ENCODE data around the gene LHPP. TPM values are rescaled to one million over a fixed set of nuclear protein-coding genes. Genes with fewer than 3 reads are reported as not detected.

LHPP gene
- total RNA-seq, 2 experiments from 2014 or later: 17.7 TPM

DNA sequence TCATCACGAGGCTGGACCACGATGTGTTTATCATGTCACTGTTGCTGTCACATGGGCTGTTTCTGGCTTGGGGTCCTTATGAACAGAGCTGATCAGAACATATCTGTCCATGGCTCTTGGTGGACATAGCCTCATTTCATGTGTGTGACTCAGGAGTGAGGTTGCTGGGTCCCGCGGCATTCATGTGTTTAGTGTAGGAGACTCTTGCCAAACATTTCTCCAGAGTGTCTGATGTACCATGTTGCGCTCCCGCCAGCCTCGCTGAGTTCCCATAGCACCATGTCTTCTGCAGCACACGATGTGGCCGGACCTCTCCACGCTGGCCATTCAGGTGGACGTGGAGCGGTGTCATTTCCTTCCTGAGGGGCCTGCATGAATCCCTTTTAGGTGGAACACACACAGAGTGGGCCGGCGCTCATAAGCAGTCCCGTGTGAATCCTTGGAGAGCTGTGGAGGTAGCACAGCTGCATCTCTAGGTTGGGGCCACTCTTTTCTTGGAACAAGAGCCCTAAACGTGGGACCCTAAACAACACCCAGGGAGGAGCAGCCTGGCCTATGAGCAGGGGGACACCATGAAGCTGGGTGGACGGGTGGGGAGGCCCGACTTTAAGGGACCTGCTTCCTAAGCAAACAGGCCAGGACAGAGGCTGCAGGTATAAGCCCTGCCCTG lies 134.6 kb downstream of the LHPP start:
- CTCF ChIA-PET: interaction anchor here (0.6 to 0.9 kb wide), 3 partner anchors 15 to 285 kb away, joined by 3 to 5 read pairs (median 3); no protein-coding TSS in a partner anchor
- Mint-ChIP-seq H3K4me1 (ENCODE audit: low read depth) (no peaks in the 10 kb centered on the region), H3K27ac (no peak overlapping the region), H3K36me3 (ENCODE audit: low read depth) (peaks cover 5% of the 10 kb centered on the region), H3K4me3 (no peak overlapping the region), H3K27me3 (ENCODE audit: low read depth) (no peaks in the 10 kb centered on the region), H3K9me3 (peaks cover 6% of the 10 kb centered on the region)
- intact Hi-C loops (cut with micrococcal nuclease): no loop called here
- no peak for DNase-seq

DNA sequence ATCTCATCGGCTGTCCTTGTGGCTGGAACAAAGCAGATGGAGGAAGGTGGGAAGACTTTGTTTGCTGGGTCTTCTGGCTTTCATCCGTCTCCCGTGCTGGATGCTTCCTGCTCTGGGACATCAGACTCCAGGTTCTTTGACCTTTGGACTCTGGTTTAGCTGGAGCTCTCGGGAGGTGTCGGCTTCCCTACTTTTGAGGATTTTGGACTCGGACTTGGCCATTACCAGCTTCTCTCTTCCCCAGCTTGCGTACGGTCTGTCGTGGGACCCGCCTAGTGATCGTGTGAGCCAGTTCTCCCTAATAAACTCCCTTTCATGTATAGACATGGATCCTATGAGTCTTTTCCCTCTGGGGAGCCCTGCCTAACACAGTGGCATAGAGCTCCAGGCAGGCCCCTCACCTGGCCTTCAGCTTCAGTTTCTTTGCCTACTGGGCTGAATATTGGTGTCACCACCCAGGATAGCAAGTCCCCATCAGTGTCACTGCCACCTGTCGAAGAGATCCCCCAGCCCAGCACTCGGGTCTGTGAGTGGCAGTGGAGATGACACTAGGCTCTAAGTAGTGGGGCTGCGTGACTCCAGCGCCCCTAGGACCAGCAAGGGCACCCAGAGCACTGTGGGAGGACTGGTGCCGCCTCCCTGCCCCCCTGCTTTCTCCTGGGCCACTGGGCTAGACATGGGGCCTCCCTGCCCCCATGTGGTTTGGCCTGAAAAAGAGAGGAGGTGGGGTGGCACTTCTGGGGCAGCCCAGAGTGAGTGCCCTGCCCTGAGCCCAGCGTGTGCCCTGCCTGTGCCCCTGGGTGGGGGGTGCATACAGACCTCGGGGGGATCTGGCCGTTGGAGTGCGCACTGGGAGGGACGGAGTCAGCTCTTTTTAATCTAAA lies 135.6 kb downstream of the LHPP start:
- Mint-ChIP-seq H3K27me3 (ENCODE audit: low read depth) (no peaks in the 10 kb centered on the region), H3K4me3 (no peak overlapping the region), H3K27ac (no peak overlapping the region), H3K36me3 (ENCODE audit: low read depth) (no peaks in the 10 kb centered on the region), H3K4me1 (ENCODE audit: low read depth) (no peaks in the 10 kb centered on the region), H3K9me3 (no peaks in the 10 kb centered on the region)
- intact Hi-C loops (cut with micrococcal nuclease): no loop called here
- CTCF ChIA-PET: interaction anchor here (0.9 kb wide), 1 partner anchor 14 kb away, joined by 5 read pairs; no protein-coding TSS in a partner anchor
- DNase-seq: no peak

DNA sequence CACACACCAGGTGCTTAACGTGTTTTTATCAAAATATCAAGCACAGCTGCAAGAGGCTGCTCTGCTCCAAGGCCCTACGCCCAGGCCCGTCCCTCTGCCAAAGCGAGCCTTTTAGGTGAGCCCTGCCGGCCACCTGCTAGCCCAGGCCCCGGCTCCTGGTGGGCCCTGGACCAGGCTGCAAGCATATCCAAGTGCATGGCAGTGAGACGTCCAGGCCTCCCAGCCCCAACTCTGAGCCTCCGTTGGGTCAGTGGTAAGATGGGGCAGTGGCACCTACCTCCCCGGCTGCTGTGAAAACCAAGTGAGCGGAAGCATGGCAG lies 136.2 kb downstream of the LHPP start:
- H3K9me3 Mint-ChIP-seq: no peaks in the 10 kb centered on the region
- H3K27me3 Mint-ChIP-seq (ENCODE audit: low read depth): no peaks in the 10 kb centered on the region
- DNase-seq: no peak
- no peak overlapping the region for H3K4me3 Mint-ChIP-seq
- no peaks in the 10 kb centered on the region for H3K4me1 Mint-ChIP-seq (ENCODE audit: low read depth)
- CTCF ChIA-PET: no interaction called here
- H3K27ac Mint-ChIP-seq: no peak overlapping the region
- intact Hi-C loops (cut with micrococcal nuclease): no loop called here
- H3K36me3 Mint-ChIP-seq (ENCODE audit: low read depth): no peaks in the 10 kb centered on the region

DNA sequence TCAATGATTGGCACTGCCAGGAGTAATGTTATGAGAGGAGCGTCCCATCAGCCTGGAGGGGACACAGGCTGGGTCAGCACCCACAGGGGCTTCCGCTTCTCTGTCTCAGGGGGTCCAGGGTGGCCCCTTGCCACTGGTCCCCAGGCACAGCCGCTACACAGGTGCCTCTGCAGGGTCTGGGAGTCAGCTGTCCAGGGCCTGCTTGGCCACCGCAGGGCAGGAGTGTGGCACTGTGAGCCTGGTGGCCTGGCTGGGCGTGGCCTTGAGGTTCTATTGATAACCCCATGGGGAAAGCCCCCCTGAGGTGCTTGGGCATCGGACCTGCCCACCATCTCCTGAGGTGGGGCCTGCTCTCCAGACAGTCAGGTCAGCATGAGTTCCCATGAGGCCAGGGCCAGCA lies 136.6 kb downstream of the LHPP start:
- Mint-ChIP-seq H3K27ac (no peak overlapping the region), H3K4me1 (ENCODE audit: low read depth) (no peaks in the 10 kb centered on the region), H3K9me3 (no peaks in the 10 kb centered on the region), H3K27me3 (ENCODE audit: low read depth) (no peaks in the 10 kb centered on the region), H3K36me3 (ENCODE audit: low read depth) (no peaks in the 10 kb centered on the region), H3K4me3 (no peak overlapping the region)
- DNase-seq: no peak
- intact Hi-C loops (cut with micrococcal nuclease): no loop called here
- CTCF ChIA-PET: no interaction called here

DNA sequence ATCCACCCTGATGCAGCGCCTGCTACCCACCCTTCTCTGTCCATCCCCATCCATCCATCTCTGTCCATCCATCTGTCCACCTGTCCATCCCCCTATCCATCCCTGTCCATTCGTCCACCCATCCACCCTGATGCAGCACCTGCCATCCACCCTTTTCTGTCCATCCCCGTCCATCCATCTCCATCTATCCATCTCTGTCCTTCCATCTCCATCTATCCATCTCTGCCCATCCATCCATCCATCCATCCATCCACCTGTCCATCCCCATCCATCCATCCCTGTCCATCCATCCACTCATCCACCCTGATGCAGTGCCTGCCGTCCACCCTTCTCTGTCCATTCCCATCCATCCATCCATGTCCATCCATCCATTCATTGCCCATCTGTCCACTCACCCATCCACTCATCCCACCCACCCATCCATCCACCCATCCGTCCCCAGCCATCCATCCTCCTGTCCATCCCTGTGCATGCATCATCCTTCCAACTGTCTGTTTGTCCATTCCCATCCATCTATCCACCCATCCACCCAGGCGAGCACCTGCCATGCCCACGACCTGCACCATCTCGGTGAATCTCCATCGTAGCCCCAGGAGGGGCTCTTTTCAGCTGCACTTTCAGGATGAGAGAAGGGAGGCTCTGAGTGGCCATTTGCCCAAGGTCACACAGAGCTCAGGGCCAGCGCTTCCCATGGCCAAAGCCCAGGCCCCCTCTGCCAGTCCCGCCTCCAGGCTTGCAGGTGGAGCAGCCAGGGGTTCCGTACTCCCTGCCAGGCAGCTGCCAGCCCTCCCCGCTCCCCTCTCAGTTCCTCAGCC lies 137.4 kb downstream of the LHPP start:
- no peaks in the 10 kb centered on the region for H3K4me1 Mint-ChIP-seq (ENCODE audit: low read depth)
- no peak overlapping the region for H3K4me3 Mint-ChIP-seq
- H3K27ac Mint-ChIP-seq: no peak overlapping the region
- no peaks in the 10 kb centered on the region for H3K36me3 Mint-ChIP-seq (ENCODE audit: low read depth)
- CTCF ChIA-PET: no interaction called here
- H3K27me3 Mint-ChIP-seq (ENCODE audit: low read depth): no peaks in the 10 kb centered on the region
- intact Hi-C loops (cut with micrococcal nuclease): no loop called here
- DNase-seq: no peak
- H3K9me3 Mint-ChIP-seq: no peaks in the 10 kb centered on the region

DNA sequence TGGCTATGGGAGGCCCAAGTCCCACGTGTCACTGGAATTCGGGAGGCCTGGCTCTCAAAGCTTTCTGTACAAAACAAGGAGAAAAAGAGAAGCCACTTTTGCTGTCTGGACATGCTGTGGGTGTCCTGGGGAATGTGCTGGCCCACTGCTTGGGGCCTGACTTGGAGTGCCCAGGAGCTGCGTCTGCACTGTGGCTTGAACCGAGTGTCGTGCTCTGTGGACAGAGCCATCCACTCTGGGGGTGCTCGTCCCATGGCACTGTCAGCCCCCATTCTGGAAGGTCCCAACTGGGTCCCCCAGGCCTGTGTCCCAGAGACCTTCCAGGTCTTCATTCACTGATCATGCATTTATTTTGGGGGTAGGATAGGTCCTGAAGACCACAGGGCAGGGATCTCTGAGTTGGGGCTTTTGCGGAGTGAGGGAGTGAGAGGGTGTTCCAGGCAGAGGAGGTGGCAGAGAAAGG lies 138.0 kb downstream of the LHPP start:
- H3K36me3 Mint-ChIP-seq (ENCODE audit: low read depth): no peaks in the 10 kb centered on the region
- H3K4me1 Mint-ChIP-seq (ENCODE audit: low read depth): no peaks in the 10 kb centered on the region
- DNase-seq: no peak
- intact Hi-C loops (cut with micrococcal nuclease): no loop called here
- no peaks in the 10 kb centered on the region for H3K9me3 Mint-ChIP-seq
- H3K27me3 Mint-ChIP-seq (ENCODE audit: low read depth): no peaks in the 10 kb centered on the region
- H3K27ac Mint-ChIP-seq: no peak overlapping the region
- no peak overlapping the region for H3K4me3 Mint-ChIP-seq
- CTCF ChIA-PET: no interaction called here

DNA sequence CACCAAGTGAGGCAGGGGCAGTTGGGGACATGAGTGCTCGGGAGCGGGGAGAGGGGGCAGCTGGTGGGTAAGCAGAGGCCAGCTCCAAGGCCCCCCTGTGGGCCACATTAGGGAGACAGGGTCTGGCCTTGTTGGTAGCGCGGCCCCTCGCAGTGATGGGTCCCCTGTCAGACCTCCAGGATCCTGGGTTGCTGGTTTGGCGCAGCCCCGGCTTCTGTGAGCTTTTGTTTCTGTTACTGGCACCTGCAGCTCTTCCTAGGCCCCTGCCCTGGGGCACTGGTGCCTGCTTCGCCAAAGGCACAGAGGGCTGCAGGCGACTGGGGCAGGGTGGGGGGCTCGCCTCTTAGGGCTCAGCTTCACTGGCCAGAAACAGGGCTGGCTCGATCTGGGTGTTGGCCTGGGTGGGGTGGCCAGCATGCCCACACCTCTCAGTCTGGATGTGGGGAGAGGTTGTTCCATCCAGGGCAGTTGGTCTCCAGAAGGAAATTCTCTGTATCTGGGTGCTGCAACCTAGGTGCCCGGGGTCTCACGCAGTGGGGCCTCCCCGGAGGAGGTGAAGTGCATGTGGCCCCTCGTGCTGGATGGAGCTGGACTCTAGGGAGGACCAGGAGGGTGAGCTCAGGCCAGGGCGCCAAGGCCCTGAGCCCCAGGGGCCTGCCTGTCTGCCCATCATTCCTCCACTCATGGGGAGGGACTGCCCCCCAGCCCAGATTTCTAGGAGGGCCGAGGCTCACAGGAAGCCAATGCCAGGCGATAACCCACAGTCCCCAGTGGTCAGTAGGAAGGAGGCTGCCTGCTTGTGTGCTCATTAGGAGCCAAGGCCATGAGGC lies 138.6 kb downstream of the LHPP start:
- Mint-ChIP-seq H3K27ac (no peak overlapping the region), H3K4me1 (ENCODE audit: low read depth) (no peaks in the 10 kb centered on the region), H3K36me3 (ENCODE audit: low read depth) (no peaks in the 10 kb centered on the region), H3K9me3 (no peaks in the 10 kb centered on the region), H3K27me3 (ENCODE audit: low read depth) (no peaks in the 10 kb centered on the region), H3K4me3 (no peak overlapping the region)
- intact Hi-C loops (cut with micrococcal nuclease): no loop called here
- DNase-seq: no peak
- CTCF ChIA-PET: no interaction called here

DNA sequence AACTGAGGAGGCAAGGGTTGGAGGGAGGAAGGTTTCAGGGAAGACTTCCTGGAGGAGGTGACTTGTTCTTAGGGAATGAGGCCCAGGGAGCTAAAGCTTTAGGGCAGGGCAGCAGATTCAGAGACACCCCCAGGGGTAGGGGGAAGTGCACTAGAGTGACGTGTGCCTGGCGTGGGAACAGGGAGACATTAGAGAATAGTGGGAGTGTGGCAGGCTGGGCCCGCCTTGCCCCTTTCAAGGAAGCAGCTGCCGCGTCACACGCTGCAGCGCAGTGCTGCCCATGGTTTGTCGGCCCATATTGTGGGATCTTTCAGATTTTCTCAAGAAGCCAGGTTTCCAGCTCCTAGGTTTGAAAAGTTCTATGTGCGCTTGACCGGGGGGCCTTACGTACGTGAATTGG lies 139.4 kb downstream of the LHPP start:
- no peak for DNase-seq
- Mint-ChIP-seq H3K4me3 (no peak overlapping the region), H3K4me1 (ENCODE audit: low read depth) (no peaks in the 10 kb centered on the region), H3K9me3 (no peaks in the 10 kb centered on the region), H3K27ac (no peak overlapping the region), H3K36me3 (ENCODE audit: low read depth) (no peaks in the 10 kb centered on the region), H3K27me3 (ENCODE audit: low read depth) (no peaks in the 10 kb centered on the region)
- intact Hi-C loops (cut with micrococcal nuclease): no loop called here
- CTCF ChIA-PET: no interaction called here

DNA sequence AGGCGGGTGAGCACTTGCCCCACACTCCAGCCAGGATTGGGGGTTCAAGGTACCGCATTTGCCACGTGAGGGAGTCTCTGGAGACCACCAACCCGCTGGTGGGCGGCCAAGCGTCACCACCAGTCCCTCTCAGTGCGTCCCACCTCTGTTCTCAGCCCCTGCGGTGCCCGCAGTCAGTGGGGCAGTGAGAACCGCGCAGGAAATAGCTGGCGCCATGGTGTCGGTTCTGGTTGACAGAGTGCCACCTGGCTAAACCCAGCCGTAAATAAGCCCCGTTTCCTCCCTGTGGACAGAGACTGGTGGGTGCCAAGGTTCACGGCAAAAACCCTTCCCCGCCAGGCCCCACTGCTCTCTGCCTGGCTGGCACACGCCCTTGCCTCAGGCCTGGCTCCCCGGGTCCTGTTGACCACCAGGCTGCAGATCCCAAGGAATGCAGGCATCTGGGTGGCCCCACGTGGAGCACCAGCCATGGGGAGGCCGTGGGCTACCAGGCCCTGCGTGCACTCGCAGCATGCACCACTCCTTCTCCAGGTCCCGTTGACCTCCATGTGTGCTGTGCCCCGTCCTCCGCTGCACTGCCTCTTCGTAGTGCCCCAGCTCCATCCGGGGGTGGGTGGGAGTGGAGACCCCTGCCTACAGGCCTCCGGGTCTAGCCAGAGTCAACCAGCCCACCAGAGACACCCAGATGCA lies 140.0 kb downstream of the LHPP start:
- Mint-ChIP-seq H3K36me3 (ENCODE audit: low read depth) (no peaks in the 10 kb centered on the region), H3K4me1 (ENCODE audit: low read depth) (no peaks in the 10 kb centered on the region), H3K27me3 (ENCODE audit: low read depth) (no peaks in the 10 kb centered on the region), H3K27ac (no peak overlapping the region), H3K9me3 (no peaks in the 10 kb centered on the region), H3K4me3 (no peak overlapping the region)
- no peak for DNase-seq
- intact Hi-C loops (cut with micrococcal nuclease): no loop called here
- CTCF ChIA-PET: no interaction called here

DNA sequence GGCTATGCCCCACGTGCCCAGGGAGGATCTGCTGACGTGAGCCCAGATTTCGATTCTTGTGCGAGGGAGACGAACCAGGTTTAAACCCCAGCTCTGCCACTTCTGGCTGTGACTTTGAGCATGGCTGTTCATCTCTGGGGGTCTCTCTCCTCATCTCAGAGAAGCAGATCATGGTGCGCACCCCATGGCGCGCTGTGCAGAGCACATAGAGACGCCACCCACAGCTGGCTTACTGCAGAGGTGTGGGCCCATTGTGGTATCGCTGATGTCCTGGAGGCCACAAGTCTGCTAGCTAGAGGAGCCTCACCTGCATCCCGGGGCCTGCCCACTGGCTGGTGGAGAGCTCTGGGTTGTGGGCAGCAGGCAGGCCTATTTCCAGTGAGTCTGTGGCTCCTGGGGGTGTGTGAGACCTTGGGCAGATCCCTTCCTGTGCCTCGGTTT lies 140.5 kb downstream of the LHPP start:
- no peak overlapping the region for H3K27ac Mint-ChIP-seq
- no peak overlapping the region for H3K4me3 Mint-ChIP-seq
- DNase-seq: no peak
- H3K27me3 Mint-ChIP-seq (ENCODE audit: low read depth): no peaks in the 10 kb centered on the region
- H3K36me3 Mint-ChIP-seq (ENCODE audit: low read depth): no peaks in the 10 kb centered on the region
- intact Hi-C loops (cut with micrococcal nuclease): no loop called here
- CTCF ChIA-PET: no interaction called here
- no peaks in the 10 kb centered on the region for H3K9me3 Mint-ChIP-seq
- no peaks in the 10 kb centered on the region for H3K4me1 Mint-ChIP-seq (ENCODE audit: low read depth)

DNA sequence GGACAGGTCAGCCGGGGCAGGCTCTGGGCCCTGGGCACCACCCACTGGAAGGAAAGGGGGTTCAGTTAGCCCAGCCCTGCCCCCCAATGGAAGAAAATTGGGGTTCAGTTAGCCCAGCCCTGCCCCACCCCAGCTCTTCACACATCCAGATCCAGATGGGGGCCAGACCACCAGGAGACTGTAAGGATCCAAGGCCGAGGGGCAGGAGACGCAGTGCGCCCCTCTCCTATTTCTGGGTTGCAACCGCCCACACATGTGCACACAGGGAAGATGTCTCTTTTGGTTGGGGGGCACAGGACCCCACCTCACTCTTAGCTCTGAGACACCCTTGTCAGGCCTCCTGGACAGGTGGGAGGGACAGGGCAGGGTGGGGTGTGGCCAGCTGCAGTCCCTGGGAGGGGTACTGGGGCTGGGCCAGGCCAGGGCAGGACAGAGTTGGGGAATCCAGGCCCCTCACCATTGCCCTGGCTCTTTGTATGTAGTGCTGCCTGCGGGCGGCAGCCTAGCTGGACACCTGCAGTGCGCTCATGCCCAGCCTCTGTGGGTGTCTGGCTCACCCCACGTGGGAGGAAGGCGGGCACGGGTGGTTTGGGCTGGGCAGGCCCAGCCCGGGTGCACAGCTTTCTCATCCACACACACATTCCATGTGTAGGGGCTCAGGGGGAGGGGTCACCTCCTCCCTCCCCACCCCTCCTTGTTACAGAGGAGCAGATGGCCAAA lies 141.2 kb downstream of the LHPP start:
- Mint-ChIP-seq H3K27me3 (ENCODE audit: low read depth) (no peaks in the 10 kb centered on the region), H3K36me3 (ENCODE audit: low read depth) (no peaks in the 10 kb centered on the region), H3K27ac (no peak overlapping the region), H3K4me3 (no peak overlapping the region), H3K9me3 (no peaks in the 10 kb centered on the region), H3K4me1 (ENCODE audit: low read depth) (no peaks in the 10 kb centered on the region)
- intact Hi-C loops (cut with micrococcal nuclease): no loop called here
- CTCF ChIA-PET: no interaction called here
- DNase-seq: no peak
